HG02938 (cell line): ENCODE measurements around the gene SRXN1.

Experiments
- ATAC-seq: cut with Tn5 transposase; IDR thresholded peaks from one replicate; pipeline ENCODE4 v1.9.1; 2021; ENCODE audit warnings: mild to moderate bottlenecking, moderate library complexity; ENCODE audit not compliant: unreplicated experiment

The SRXN1 gene

GRCh38 chr20:637559-637958, 15.4 kb downstream of the SRXN1 start:
- no peak for ATAC-seq

- no peak for ATAC-seq
These were observed 17.1 kb downstream of the SRXN1 start for GRCh38 chr20:635893-636338.

GRCh38 chr20:635028-635892, 17.7 kb downstream of the SRXN1 start:
- ATAC-seq: no peak

GRCh38 chr20:634148-634925, 18.7 kb downstream of the SRXN1 start:
- ATAC-seq: no peak

GRCh38 chr20:631101-631500, 21.9 kb downstream of the SRXN1 start:
- ATAC-seq: no peak

GRCh38 chr20:626579-626978, 26.4 kb downstream of the SRXN1 start:
- ATAC-seq: no peak

- no peak for ATAC-seq
These were observed 27.6 kb downstream of the SRXN1 start for GRCh38 chr20:625360-625932.

GRCh38 chr20:623704-624103, 29.3 kb downstream of the SRXN1 start:
- ATAC-seq: no peak

GRCh38 chr20:623021-623420, 30.0 kb downstream of the SRXN1 start:
- ATAC-seq: no peak

- no peak for ATAC-seq
These were observed 30.8 kb downstream of the SRXN1 start for GRCh38 chr20:622161-622560.

- no peak for ATAC-seq
These were observed 31.8 kb downstream of the SRXN1 start for GRCh38 chr20:621125-621756.

- no peak for ATAC-seq
These were observed 32.8 kb downstream of the SRXN1 start for GRCh38 chr20:620246-620645.

GRCh38 chr20:618980-619379, 34.0 kb downstream of the SRXN1 start:
- no peak for ATAC-seq

GRCh38 chr20:617934-618690, 34.9 kb downstream of the SRXN1 start:
- ATAC-seq: no peak

GRCh38 chr20:615514-615913, 37.5 kb downstream of the SRXN1 start:
- ATAC-seq: no peak

GRCh38 chr20:611843-612185, 41.2 kb downstream of the SRXN1 start:
- ATAC-seq: no peak

- ATAC-seq: no peak
These were observed 41.8 kb downstream of the SRXN1 start for GRCh38 chr20:611047-611842.

GRCh38 chr20:610130-611046, 42.6 kb downstream of the SRXN1 start, which contains the start of gene TCF15:
TCF15 (minus strand) TSS chr20:610309; CDS start chr20:610237, 72 bp downstream.
- no peak for ATAC-seq
